Choroid plexus epithelial cell (primary cell): ENCODE data around the gene ZBTB40.

Experiments used
- DNase-seq: peaks from one replicate; pipeline ENCODE4 v3.0.0-alpha.2; 2010; ENCODE audit warnings: low read depth
- H3K4me3 ChIP-seq: 2 replicates; pipeline ENCODE4 v1.5.1; 2011; ENCODE audit warnings: low read depth, mild to moderate bottlenecking, control low read depth, low read length, moderate library complexity
- TF ChIP-seq, protein P1 (sequence below): conservative IDR thresholded peaks from 2 replicates; pipeline ENCODE4 v1.5.1; 2011; ENCODE audit warnings: low read depth, mild to moderate bottlenecking, control low read depth, inconsistent platforms, low read length, moderate library complexity

ZBTB40 gene

DNA sequence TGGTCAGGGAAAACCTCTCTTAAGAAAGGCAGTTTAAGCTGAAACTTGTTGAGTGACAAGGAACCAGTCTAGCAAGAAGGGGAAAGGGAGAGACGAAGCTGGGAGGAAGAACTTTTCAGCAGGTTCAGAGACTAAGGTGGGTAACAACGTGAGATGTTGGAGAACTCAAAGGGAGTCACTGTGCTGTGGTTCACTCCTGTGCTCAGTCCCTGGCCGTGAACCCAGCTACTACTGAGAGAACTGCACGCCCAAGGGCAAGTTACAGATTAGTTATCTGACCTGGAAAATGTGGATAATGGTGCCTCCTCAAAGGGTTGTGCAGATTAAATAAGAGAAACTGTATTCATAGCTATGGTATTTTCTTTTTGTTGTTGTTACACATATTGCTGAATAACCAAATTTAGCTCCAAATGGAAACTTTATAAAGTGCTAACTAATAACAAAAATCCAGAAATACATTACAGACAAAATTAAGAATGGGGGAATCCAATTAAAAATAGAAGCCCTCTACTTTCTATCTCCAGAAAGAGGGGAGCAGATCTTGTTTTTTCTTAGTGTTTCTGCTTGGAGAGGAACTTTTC lies 2.9 kb downstream of the ZBTB40 start:
- DNase-seq, result no peak
- H3K4me3 ChIP-seq, result no peak overlapping the region
- TF ChIP-seq, protein P1, sequence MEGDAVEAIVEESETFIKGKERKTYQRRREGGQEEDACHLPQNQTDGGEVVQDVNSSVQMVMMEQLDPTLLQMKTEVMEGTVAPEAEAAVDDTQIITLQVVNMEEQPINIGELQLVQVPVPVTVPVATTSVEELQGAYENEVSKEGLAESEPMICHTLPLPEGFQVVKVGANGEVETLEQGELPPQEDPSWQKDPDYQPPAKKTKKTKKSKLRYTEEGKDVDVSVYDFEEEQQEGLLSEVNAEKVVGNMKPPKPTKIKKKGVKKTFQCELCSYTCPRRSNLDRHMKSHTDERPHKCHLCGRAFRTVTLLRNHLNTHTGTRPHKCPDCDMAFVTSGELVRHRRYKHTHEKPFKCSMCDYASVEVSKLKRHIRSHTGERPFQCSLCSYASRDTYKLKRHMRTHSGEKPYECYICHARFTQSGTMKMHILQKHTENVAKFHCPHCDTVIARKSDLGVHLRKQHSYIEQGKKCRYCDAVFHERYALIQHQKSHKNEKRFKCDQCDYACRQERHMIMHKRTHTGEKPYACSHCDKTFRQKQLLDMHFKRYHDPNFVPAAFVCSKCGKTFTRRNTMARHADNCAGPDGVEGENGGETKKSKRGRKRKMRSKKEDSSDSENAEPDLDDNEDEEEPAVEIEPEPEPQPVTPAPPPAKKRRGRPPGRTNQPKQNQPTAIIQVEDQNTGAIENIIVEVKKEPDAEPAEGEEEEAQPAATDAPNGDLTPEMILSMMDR, result no peak

DNA sequence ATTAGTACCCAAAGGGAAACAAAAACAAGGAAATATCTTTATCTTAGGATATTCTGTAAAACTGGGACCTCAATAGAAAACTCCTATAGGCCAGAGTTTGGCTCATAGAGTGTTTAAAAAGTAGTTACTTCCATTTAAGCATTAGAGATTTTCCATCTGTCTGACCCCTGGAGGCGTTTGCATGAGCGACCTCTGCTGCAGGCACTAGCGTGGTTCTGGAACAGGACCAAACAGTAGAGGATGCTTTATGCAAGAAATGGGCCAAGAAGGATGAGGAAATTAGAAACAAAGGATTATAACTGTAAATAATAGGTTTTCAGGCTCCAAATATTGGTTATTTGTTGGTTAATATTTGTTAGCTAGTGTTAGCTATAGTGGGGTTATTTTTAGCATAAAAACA lies 5.7 kb downstream of the ZBTB40 start:
- no peak overlapping the region for H3K4me3 ChIP-seq
- TF ChIP-seq, protein P1, result peak; percentile 54
- peak; percentile 83 for DNase-seq

DNA sequence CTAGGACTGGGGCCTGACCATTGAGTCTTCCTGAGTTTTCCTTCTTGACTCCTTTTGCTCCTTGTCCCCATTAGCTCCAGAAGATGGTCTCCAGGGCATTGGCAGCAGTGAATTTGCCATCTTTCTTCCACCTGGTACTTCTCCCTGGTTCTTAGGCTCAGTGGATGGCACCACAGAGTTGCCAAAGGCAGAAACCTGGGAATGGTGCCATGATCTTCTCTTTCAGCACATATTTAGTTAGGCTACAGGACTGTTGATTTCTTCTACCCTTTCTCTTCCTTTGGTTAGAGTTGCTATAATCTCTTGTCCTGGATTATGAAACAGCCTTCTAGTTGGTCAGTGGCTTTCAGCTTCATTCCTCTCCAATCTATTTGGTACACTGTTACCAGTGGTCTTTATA lies 6.2 kb downstream of the ZBTB40 start:
- H3K4me3 ChIP-seq, result no peak overlapping the region
- no peak for DNase-seq
- TF ChIP-seq, protein P1, result no peak

DNA sequence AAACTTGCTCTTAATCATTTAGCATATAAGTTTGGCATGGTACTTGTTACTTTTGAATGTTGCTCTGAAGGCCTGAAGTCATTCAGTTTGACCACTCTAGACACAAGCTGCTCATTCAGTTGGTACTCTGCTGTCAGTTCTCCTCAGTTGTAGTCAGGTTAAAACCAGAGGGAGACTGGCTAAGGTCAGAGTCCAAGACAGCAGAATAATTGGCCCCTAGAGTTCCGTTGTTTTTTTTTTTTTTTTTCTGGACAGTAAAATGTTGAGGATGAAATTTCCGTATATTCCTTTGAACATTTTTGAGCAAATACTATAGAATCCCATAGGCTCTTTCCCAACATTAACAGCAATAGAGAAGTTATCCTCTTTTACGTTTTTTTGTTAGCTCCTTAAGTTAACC lies 9.4 kb downstream of the ZBTB40 start:
- H3K4me3 ChIP-seq, result no peak overlapping the region
- TF ChIP-seq, protein P1, result no peak
- DNase-seq, result no peak

DNA sequence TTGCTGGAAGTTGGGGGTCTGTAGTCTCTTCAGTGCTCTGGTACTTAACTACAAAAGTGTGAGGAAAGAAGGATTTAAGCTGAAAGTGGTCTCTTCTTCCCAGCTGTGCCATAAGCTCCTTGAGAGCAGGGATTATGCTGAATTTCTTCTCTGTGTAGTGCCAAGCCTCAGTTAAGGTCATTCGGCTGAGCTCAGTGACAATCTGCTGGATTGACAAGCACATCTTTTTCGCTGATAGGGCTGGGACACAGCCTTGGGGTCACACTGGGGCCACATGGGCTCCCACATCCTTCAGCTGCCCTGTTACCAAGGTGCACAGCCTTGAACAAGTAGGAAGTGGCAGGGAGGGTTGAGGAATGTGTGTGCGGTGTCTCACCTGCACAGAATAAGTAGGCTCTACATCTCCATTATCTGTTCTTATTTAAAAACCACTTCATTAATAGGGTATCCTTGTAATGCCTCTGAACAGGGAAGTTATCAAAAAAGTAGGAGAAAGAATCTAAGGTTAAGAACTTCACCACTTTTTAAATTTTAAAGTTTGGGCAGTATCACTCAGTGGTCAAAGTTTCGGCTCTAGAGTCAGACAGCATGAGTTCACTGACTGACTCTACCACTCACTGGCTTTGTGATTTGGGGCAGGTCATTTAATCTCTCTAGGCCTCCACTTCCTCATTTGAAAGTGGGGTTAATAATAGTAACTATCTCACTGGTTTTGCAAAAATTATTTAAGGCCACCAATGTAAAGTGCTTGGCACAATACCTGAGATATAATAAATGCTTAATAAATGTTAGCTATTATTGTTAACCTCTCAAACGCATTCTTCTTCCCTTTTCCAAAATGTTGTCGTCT lies 10.3 kb downstream of the ZBTB40 start:
- no peak overlapping the region for H3K4me3 ChIP-seq
- no peak for DNase-seq
- TF ChIP-seq, protein P1, result no peak

DNA sequence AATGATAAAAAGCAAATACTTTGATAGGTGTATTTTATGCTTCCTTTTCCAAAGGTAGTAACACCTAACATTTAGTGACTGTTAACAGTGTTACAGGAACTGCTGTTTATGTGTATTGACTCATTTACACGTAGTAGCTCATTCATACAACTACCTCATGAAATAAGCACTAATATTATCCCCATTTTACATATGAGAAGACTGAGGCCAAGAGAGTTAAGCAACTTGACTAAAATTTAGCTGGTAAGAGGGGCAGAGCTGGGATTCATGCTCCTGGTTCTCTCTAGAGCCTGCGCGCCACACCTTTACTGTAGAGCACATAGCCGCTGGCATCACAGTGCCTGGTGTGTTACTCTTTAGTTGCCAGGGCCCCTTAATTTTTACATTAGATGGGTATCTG lies 11.3 kb downstream of the ZBTB40 start:
- TF ChIP-seq, protein P1, result no peak
- H3K4me3 ChIP-seq, result no peak overlapping the region
- no peak for DNase-seq
